HS-5 (cell line): Measurements from ENCODE around the gene R3HDM2.
"Not testable (repeated sequence)": the region's sequence is repeated elsewhere in the genome, so short reads cannot be mapped to it uniquely, and the experiment has no call there.

Source experiments
- DNase-seq: peaks from one replicate; pipeline ENCODE4 v3.0.0-alpha.2; 2012; ENCODE audit warnings: low read depth

The R3HDM2 gene

GRCh38 chr12:57329219-57329618 is 101.6 kb downstream of the R3HDM2 start:
- no peak for DNase-seq

DNA sequence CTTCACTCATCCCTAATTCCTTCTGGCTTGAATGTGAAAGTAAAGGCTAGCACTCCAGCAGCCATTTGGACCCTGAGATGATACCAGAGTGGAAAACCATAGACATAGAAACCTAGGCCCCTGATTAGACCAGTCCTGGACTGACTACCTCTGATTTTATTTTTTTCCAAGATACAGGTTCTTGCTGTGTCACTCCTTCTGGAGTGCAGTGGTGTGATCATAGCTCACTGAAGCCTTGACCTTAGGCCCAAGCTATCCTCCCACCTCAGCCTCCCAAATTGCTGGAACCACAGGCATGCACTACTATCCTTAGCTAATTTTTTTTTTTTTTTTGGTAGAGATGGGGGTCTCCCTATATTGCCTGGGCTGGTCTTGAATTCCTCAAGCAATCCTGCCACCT is 105.4 kb downstream of the R3HDM2 start:
- DNase-seq, result no peak

DNA sequence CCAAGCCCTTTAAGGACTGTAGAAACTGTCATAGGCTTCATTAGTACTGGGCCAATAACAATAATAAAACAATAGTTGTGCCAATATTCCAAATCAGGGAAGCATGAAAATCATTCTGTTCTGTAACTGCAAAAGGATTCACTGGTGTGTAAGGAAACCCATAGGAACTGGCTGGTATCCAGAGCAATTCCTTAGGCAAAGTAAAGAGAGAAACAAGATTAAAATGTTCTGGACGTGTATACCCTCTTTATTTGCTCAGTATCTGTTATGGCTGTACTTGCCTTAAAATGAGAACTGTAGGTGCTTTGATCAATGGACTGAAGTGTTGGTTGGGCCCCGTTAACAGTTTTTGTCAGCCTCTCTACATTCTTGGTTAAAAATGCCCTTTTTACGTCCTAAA is 107.4 kb downstream of the R3HDM2 start:
- DNase-seq, result no peak

DNA sequence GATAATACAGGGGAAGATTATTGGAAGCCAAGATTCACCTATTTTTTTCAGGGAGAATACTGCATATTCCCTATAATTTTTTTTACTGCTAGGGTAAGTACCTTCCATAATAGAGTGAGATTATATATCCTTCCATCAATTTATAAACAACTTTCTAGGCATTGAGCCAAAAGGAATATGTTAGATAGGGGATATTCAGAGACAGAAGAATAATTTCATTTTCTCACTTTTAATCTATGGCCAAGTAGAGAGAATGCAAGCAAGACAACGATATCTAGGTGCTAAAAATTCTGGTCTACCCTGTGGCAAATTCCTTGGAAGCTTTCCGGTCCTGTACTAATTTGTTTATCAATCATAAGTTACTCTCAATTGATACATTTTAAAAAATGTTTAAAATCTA is 110.2 kb downstream of the R3HDM2 start:
- no peak for DNase-seq

DNA sequence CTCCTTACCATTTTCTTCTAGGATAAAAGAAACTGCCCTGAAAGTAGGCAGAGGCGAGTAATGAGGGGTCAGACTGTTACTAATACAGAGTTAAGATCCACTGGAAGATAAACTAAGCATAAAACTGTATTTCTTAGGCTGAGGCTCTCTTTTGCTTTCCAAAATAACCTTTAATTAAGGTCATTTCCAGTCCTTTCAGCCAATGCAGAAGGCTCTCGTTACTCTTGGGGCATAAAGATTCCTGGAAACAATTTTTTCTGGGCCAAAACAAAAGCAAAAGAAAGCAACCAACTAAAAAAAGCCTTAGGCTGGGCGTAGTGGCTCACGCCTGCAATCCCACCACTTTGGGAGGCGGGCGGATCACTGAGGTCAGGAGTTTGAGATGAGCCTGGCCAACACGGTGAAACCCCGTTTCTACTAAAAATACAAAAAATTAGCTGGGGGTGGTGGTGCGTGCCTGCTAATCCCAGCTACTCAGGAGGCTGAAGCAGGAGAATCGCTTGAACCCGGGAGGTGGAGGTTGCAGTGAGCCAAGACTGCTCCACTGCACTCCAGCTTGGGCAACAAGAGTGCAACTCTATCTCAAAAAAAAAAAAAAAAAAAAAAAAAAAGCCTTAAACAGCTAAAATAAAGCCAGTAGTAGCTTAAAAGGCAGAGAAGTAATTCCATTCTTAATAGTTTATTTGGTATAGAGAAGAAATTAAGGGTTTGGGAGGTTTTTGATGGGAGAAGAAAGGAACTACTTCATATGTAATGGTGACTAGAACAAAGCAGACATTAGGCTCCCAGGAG is 111.0 kb downstream of the R3HDM2 start:
- no peak for DNase-seq

- no peak for DNase-seq
Observed at GRCh38 chr12:57315681-57316080, 115.2 kb downstream of the R3HDM2 start.

DNA sequence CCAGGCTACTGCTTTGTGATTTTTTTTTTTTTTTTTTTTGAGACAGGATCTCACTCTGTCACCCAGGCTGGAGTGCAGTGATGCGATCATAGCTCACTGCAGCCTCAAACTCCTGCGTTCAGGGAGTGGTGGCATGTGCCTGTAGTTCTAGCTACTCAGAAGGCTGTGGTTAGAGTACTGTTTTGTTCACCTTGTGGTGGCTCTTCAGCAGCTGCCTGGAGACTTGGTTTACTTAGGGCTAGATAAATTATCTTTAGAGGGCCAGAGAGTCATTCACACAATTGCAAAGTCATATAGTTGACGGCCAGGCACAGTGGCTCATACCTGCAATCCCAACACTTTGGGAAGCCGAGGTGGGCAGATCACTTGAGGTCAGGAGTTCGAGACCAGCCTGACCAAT is 118.6 kb downstream of the R3HDM2 start:
- DNase-seq, result not testable (repeated sequence)

DNA sequence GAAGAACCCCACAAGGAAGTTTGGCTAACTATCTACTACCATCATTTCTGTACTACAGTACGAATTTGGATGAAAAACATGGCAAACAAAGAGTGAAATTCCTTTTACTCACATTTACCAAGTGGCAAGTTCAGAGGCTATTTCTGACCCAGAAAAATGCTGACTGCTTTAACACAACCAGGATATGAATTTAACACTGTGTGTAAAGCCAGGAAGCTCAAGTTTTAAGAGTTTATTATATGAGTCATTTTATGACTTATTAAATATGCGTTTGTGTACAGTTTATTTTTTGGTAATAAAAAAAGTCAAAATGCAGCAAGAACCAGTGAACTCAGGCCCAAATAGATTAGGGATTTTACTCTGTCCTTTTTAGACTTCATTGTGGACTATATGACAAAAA is 121.4 kb downstream of the R3HDM2 start:
- peak; percentile 37 for DNase-seq

- DNase-seq, result no peak
Observed at GRCh38 chr12:57300961-57301584, 129.8 kb downstream of the R3HDM2 start.

DNA sequence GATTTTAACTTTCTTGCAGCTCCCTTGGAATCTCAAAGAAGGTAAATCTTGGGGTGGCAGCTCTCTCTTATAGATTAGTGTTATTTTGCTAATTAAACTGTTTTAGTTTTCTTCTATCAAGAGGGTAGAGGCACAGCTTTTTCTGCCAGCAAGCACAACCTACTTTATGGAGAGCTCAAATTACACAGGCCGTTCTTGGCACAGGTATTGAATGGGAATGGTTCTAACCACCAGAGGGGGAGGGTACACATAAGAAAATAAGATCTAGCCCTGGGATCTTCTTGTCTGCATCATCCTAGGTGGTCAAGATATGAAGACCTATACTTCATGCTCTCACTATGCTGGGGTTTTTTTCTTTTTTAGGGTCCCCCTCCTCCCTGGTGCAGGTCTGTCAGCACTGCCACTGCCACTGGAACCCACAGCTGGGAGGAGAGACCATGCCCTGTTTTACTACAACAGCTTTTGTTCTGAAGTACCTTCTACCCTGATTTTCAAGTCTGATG is 131.3 kb downstream of the R3HDM2 start:
- no peak for DNase-seq

DNA sequence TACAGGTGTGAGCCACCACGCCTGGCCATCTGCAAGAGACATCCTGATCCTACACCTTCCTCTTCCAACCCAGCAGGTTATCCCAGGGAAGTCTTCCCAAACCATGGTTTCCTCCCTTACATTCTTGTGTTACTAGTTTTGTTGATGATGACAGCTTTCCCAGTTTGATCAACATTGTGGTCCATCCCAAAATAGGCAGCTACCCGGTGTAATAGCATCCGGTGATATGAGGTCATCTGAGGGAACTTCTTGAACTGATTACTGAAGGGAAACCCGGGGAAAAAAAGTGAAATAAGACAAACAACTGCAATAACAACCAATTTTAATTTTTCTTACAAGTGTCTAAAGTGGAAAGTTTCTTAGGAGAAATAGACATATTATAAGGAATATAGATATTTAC is 134.6 kb downstream of the R3HDM2 start:
- no peak for DNase-seq

- not testable (repeated sequence) for DNase-seq
Observed at GRCh38 chr12:57282073-57282472, 148.8 kb downstream of the R3HDM2 start.

DNA sequence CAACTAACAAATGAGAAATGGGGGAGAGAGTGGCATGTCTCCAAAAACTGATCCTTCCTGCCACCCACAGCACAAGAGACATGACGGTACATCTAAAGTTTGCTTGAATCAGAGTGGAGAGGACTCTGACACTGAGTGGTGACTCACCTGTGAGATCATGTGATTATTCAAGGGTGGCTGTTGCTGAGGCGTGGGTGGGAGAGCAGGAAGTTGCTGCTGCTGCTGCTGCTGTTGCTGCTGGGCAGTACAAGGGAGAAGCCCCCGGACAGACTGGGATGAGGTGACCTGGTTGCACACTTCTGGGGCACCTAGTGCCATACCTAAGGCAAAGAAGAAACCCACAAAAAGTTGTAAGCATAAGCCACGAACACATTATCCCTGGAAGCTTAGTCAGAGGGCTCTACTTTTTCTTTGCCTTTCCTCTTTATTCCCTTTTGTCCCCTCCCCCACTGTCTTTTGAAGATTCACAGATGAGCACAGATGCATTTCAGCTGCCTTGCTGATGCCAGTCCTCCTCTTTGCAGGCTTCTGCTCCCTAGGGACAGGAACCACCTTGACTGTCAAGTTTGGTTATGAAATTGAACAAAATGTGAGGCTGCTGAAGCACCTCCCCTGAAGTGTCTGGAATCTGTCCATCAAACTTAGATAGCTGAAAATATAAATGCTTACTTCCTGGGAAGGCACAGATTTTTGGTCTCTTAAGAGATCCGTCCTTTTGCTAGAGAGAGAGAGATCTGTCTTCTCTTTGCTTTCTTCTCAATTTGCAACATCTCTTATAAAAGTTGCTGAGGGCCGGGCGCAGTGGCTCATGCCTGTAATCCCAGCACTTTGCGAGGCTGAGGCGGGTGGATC is 150.4 kb downstream of the R3HDM2 start:
- peak; percentile 80 for DNase-seq

- no peak for DNase-seq
Observed at GRCh38 chr12:57278465-57279381, 152.1 kb downstream of the R3HDM2 start.

- DNase-seq, result no peak
Observed at GRCh38 chr12:57276935-57277563, 153.8 kb downstream of the R3HDM2 start.

GRCh38 chr12:57276233-57276632 is 154.6 kb downstream of the R3HDM2 start:
- not testable (repeated sequence) for DNase-seq

GRCh38 chr12:57273516-57273915 is 157.3 kb downstream of the R3HDM2 start:
- DNase-seq, result no peak

- no peak for DNase-seq
Observed at GRCh38 chr12:57272337-57273151, 158.3 kb downstream of the R3HDM2 start.

- no peak for DNase-seq
Observed at GRCh38 chr12:57270966-57271470, 159.8 kb downstream of the R3HDM2 start.

DNA sequence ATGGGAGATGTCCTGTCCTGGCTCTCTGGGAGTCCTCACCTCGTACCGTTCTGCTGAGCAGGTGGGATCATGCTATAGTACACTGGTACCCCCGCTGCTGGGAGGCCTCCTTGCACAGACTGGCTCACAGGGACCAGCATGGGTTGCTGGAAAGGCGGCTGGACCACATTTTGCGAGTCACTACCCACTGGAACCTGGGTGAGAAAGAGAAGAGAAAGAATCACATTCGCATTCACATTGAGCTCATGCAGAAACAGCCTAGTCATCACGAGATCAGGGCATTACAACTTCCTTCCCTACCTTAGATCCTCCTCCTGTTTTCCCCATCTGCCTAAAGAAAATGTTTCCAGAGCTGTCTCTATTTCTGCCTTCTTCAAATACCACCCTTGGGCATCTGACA is 162.6 kb downstream of the R3HDM2 start:
- DNase-seq, result peak; percentile 25
